NCI-H460 (cell line): Measurements from ENCODE around the gene HSD17B10. TPM values are rescaled to one million over a fixed set of nuclear protein-coding genes. Genes with fewer than 3 reads are reported as not detected.
"Not testable (repeated sequence)": the region's sequence is repeated elsewhere in the genome, so short reads cannot be mapped to it uniquely, and the experiment has no call there.

Experiments used
- DNase-seq: peaks from one replicate; pipeline ENCODE4 v3.0.0-alpha.2; 2016; ENCODE audit warnings: low read depth; ENCODE audit errors: extremely low read depth
- small RNA-seq, 2 experiments: library from RNA; depleted of rRNA; stranded (forward); fragments of <200 nt; gene quantifications; one replicate each; pipeline ENCODE3, GENCODE V24; 2014
- total RNA-seq: library from RNA; depleted of rRNA; stranded (reverse); fragments of >200 nt; shearing (Covaris generic); gene quantifications from 2 replicates; pipeline ENCODE4 v1.2.3, GENCODE V29; 2014; rRNA removed

Gene HSD17B10
- total RNA-seq, 1 experiment from 2014 or later, result 151 TPM

DNA sequence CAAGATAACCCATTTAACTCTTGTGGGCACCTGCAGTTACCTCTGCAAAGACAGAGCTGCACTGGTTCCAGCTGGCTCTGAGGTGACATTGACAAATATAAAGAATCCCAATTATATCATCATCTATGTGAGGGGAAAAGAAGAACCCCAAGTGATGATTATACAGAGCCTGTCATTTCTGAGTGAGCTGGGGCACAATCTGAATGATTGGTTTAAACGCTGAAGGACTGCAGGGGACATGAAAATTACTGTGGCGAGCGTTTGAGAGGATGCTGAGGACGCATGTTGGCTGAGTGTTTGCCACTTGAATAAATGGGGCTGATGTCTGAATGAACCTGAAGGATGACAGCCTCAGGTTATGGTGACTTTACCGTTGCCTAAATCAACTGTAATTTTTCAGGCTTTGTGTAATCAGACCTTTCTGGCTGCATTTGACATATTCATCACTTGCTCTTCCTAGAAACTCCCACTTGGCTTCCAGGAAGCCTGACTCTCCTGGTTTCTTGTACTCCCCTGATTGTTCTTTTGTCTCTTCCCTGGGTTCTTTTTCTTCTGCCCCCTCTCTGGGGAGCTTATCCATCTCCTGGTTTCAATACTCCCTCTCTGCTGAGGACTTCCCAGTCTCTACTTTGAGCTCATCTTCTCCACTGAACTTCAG, 4.1 kb upstream of the HSD17B10 start:
- DNase-seq, result no peak

DNA sequence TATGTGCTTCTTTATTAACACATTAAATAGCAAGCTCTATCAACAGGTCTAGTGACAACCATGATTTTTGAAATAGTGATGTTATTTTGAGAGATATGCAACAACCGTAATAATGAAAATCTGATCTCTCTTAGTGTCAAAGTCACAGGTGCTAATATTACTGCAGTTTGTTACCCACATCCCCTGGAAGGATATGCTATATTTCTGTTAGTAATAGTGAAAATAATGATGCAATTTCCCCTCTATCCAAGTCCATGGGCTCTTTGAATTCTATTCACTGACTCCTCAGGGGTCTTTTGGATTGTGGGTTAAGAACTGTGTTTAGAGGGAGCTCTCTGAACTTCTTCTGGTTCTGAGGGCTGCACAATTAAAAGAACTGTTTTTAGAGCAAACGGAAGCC, 3.0 kb upstream of the HSD17B10 start:
- no peak for DNase-seq

DNA sequence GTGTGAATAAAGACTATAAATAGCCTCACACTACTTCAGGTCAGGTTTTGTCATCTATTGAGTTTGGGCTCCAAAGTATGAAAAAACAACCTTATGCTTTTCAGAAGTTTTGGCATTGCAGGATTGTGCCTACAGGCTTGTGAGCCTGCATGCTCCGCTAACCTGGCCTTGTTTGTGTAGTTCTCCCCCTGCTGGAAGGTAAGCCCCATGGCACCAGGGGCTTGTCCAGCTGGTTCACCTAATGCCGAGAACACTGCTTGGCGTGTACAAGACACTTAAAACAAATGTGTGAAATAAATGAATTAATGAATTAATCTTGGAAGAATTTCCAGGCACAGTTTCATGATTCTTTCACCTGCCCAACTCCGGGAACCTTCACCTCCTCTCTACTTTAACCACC, 1.8 kb upstream of the HSD17B10 start:
- peak; percentile 69 for DNase-seq

DNA sequence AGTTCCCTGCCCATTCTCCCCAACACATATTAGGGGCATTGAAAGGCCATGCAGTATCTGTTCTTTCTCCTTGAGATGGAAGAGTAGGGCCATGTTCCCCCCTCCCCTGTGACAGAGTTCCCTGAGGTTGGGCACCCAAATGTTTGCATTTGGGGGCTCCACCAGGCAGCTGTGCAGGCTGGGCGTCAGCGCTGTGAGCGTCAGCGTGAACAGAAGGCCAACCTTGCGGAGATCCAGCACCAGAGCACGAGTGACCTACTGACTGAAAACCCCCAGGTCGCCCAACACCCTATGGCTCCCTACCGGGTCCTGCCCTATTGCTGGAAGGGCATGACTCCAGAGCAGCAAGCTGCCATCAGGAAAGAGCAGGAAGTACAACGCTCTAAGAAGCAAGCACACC, 3.9 kb downstream of the HSD17B10 start:
- DNase-seq, result no peak

DNA sequence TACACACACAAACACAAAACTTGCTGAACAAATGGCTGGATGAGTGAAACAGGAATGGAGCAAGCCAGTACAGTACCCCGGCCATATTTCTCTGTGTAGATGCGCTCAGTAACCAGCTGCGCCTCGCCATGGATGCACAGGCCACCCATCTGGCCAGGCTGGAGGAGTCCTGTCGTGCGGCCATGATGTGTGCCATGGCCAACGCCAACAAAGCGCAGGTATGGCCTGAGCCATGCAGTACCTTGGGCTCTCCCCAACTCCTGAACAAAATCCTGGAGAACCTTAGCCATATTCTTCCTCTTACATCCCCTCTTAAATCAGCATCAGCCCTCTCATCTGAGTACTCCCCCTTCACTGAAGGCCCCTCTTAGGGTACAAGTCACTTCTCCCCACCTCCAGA, 4.4 kb downstream of the HSD17B10 start:
- DNase-seq, result no peak

DNA sequence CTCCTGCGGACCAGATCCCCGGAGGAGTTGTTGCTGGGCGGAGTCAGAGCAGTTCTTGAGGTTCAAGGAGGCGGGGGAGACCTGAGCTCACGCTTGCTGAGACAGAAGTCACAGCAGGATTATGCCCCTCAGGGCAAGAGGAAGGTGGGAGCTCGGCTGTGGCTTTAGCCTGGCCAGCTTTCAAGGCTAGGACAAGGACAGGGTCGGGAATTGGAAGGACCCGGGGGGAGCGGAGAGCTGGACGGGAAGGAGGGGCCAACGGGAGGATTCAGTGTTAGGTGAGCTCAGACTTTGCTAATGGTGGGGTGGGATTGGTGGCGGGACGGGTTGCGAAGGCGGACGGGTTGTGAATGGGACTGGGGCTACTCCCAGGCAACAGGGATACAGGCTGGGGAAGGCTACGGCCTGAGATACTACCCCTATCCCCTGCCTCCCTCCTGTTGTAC, 11.3 kb downstream of the HSD17B10 start, which contains the start of gene RIBC1:
RIBC1 (plus strand) TSS at position 13 of the 446 bp plus-strand sequence. CDS start 3,404 bp downstream, outside the sequence.
- no peak for DNase-seq

DNA sequence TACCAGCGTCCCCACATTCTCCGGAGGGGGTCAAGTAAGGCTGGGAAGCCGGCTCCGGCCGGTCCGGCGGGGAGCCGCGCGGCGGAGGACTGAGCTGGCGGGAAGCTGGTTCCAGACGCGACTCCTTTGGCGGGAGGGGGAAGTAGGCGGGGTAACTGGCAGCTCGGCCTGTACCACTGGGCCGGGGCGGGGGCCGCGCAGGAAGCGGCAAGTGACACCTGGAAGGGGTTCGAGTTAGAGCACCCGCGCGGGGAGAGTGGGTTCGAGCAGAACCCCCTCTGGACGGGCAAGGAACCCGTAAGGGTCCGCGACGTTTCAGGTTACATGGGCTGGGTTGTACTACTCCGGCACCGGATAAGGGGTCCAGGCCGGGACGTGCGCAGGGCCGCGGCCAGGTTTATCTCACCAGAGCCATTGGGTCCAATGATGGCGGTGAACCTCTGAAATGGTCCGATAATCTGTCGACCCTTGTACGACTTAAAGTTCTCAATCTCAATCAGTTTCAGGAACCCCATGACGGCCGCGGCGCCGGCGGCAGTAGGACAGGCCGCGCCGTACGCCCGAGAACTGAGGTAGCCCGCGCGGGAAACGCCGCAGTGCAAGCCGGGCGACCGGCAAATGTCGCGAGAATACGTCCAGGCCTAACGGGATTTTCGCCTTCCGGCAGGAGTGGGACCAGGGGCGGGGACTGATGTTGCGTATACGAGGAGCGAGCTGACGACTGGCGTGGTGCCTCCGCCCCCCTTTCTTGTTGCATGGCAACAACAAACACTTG, 11.9 kb downstream of the HSD17B10 start, which contains the start of gene SMC1A:
SMC1A (minus strand) TSS at position 569 of the 775 bp plus-strand sequence; CDS start at position 515, 54 bp downstream.
- peak; percentile 96 for DNase-seq

DNA sequence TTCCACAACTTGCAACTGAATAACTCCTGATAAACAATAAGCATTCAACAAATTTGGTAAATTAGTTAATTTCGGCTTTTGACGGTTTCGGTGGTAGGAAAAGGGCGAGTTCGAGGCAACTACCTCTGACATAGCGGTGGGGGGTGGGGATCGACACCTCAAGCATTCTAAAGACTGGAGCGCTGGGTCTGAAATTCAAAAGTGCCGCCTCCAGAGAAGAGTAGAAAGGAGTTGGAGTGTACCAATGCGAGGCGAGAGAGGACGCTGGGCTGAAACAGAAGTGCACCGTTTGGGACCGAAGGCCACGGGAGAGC, 12.4 kb downstream of the HSD17B10 start:
- no peak for DNase-seq

DNA sequence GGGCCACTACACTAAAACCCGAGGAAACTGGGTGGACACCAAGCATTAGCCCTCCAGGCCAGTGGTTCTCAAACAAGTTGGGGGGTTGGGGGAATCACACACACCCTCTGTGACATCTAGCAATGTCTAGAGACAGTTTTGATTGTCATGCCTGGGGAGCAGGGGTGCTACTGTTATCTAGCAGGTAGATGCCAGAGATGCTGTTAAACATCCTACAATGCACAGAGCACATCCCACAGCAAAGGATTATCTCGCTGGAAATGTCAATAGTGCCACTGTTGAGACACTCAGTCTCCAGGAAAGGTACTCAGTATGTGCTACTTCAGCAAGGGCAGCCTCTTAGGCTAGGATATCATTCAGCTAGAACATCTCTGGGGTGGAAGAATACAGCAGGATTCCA, 13.0 kb downstream of the HSD17B10 start:
- no peak for DNase-seq

DNA sequence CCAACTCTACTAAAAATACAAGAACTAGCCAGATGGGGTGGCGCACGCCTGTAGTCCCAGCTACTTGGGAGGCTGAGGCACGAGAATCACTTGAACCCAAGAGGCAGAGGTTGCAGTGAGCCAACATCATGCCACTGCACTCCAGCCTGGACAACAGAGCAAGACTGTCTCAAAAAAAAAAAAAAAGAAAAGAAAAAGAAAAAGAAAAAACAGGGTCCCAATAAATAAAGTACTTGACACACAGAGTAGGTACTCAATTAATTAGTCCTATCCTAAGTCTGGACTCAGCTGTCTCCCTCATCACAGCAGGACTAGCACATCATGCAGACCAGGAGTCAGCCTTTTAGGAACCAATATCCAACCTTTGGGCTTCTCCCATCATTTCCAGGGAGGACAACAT, 13.8 kb downstream of the HSD17B10 start:
- not testable (repeated sequence) for DNase-seq

DNA sequence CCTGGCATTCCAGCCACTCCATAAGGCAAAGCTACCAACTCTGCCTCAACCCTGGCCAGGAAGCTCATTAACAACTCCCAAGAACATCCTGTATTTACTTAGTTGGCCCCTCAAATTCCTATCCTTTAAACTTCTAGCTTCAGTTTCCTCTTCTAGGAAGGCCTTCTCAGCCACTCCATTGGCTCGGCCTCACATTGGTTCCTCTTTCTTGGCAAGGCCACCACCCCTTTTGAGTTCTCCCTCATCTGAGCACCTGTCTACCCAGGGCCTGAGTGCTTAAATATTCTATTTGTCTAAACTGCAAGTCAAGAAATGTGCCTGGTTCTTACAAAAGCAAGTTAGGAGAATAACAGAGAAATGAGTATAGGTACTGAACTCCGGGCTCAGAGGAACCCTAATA, 21.7 kb downstream of the HSD17B10 start:
- no peak for DNase-seq

DNA sequence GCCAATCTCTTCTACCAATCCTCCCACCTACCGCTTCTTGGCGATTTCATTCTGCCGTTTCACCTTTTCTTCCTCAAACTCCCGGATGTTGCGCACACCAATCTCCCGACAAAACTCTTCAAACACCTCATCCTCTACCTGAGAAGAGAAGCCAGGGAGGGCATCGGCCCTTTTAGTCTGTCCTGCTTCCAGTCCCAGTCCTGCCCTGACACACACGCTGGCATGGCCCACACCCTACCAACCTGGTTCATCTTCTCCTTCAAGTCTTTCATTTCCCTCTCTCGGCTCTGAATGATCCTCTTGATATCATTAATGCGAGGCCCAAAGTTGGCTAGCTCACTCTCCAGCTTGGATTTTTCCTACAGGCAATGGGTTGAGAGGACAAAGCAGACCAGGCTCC, 30.6 kb downstream of the HSD17B10 start:
- DNase-seq, result no peak

DNA sequence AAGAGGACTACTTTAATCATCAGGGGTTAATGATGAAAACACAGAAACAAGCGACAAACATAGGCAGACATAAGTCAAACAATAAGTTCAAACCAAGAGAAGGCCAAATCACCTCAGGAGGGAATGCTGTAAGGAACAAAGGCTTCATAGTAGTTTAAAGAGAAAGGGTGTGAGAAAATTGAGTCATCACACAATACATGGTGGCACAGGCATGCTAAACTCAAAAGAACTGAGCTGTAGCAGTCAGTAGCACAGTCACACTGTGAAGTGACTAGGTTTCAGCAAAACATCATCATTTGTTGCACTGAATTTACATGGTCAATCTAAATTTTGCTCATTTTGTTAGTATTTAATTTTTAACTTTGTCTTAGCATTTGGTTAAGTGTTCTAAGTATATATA, 36.0 kb downstream of the HSD17B10 start:
- DNase-seq, result no peak

DNA sequence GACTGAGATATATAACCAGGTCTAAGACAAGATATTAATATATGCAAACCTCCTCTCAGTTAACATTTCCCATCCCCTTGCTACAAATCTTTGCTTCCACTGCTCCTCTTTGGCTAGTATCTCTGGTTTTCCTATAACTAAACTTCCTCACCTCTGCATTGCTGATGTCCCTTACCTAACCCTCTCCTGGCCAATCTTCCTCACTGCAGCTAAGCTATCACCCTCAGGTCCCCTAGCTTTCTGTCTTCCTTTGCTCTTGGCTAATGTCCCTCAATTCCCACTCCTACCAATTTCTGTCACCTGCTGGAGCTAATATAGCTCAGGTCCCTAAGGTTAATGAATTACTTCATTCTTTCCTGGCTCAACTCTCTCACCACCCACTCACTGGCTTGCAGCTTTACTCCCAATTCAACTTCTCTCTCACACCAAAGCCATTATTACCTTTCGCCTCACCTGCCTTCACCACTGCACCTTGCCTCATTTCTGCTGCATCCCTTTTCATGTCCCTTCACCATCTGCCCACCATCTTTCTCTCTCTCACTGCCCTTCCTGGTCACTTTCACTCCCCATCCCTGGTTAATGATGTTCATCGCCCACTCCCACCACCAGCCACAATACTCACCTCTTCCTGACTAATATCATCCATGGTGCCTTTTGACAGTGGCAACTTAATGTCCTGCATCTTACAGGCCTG, 38.4 kb downstream of the HSD17B10 start:
- DNase-seq, result no peak

DNA sequence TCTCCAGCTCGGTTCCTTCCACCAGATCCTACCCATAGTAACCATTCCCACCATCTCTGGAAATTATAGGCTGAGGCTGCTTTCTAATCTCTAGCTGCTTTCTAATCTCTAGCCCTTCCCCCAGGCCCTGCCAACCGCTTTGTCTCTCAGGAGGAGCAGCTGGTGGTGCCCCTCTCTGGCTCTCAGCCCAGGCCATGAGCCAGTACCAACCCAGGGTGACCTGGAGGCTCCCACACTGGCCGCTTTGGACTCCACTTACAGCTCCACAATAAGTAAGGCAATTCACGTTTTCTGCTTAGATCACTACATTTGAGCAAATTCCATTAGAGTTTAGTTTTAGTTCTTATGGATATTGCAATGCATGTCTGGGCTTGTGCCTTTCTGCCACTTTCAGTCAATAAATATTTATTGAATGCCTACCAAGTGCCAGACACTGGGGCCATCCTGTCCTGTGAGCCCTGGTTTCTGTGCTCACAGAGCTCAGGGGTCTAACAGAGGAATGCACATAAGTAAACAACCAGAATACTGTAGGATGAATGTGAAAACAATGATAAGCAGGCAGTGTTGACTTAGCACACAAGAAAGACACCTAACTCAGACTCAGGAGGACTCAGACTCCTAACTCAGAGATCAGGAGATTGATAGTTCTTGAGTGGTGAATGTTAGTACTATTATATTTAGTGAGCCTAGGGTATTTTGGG, 50.6 kb downstream of the HSD17B10 start:
- no peak for DNase-seq

Small RNA genes lying within 50 kb of the gene (small RNA-seq; reads per million reads assigned to genes)
- gene MIR6857, result 0 to 0.06 reads per million in 2 experiments
- 0.02 to 0.18 reads per million in 2 experiments for gene VTRNA3-1P

Other genes with a start within 250 kb of the HSD17B10 start
- 65.5 and 78.6 TPM in 2 replicates for gene KDM5C, start 209.2 kb downstream of the HSD17B10 start, total RNA-seq
- gene IQSEC2, start 152.8 kb downstream of the HSD17B10 start, total RNA-seq, result 15.6 and 18.9 TPM in 2 replicates
- 46.4 and 47.8 TPM in 2 replicates for gene SMC1A, start 11.7 kb downstream of the HSD17B10 start, total RNA-seq
- 1.2 and 1.5 TPM in 2 replicates for gene RIBC1, start 11.5 kb downstream of the HSD17B10 start, total RNA-seq